Aorta (tissue), 5 donors: ENCODE results near the gene SAMD8. TPM values are rescaled to one million over a fixed set of nuclear protein-coding genes. Genes with fewer than 3 reads are reported as not detected.
"Not testable (repeated sequence)": the region's sequence is repeated elsewhere in the genome, so short reads cannot be mapped to it uniquely, and the experiment has no call there.

ENCODE experiments used
- ATAC-seq: fragments of 200-7000 bp; cut with Tn5 transposase; one replicate; pipeline ENCODE4 v1.9.1; 2022; ENCODE audit warnings: moderate library complexity; ENCODE audit not compliant: low FRiP score
- DNase-seq, 2 donors: peaks; one replicate each; pipeline ENCODE4 v3.0.0-alpha.2; 2020
- H3K27ac ChIP-seq, 2 donors: one replicate each; pipeline ENCODE4 v1.5.1; 2013; ENCODE audit warnings: low read length in 2 of 2, mild to moderate bottlenecking in 2 of 2, moderate library complexity in 2 of 2, control low read depth in 1 of 2, inconsistent platforms in 1 of 2, low read depth in 1 of 2
- H3K27me3 ChIP-seq, 2 donors: one replicate each; pipeline ENCODE4 v1.6.1; 2013; ENCODE audit warnings: control low read depth in 1 of 2, low read length in 1 of 2, mild to moderate bottlenecking in 1 of 2, moderate library complexity in 1 of 2; ENCODE audit not compliant: insufficient read depth in 2 of 2, control insufficient read depth in 1 of 2
- H3K36me3 ChIP-seq, 2 donors: one replicate each; pipeline ENCODE4 v1.6.1; 2013; ENCODE audit warnings: control low read depth in 1 of 2, low read length in 1 of 2, mild to moderate bottlenecking in 1 of 2; ENCODE audit not compliant: insufficient read depth in 2 of 2, control insufficient read depth in 1 of 2
- H3K4me1 ChIP-seq, 2 donors: one replicate each; pipeline ENCODE4 v1.6.1; 2013; ENCODE audit warnings: low read length in 2 of 2, control low read depth in 1 of 2, mild to moderate bottlenecking in 1 of 2, moderate library complexity in 1 of 2; ENCODE audit not compliant: insufficient read depth in 2 of 2, control insufficient read depth in 1 of 2
- H3K4me3 ChIP-seq, 2 donors: one replicate each; pipeline ENCODE4 v1.5.1; 2013; ENCODE audit warnings: low read length in 2 of 2, control low read depth in 1 of 2, mild to moderate bottlenecking in 1 of 2
- H3K9me3 ChIP-seq: one replicate; pipeline ENCODE4 v1.6.1; 2013; ENCODE audit warnings: mild to moderate bottlenecking, low read length; ENCODE audit not compliant: control insufficient read depth
- WGBS, 2 donors: extraction: QIAGEN DNeasy Blood & Tissue Kit; methylation state at CpG; one replicate each; pipeline ENCODE4 v1.1.7; 2013; 5-methylcytosine and 5-hydroxymethylcytosine counted together
- intact Hi-C, 2 donors: fragments of 100-400 bp; cut with DNase I; formaldehyde crosslinking; loops; one replicate each; pipeline versions ENCODE4 v1.14.2 to v1.15.0; 2022
- polyA plus RNA-seq, 2 donors: library from polyadenylated mRNA; stranded (reverse); fragments of 200-250 nt; gene quantifications; one replicate each; pipeline ENCODE4 v1.2.3, GENCODE V29; 2013
- total RNA-seq, 2 donors: library from RNA; stranded (reverse); fragmentation: NEBNext Ultra II Directional; extraction: Animal tissue kit (Norgen Biotek cat#: 25700); gene quantifications; one replicate each; pipeline ENCODE4 v1.2.1, GENCODE V29; 2021
- donor health status: healthy with polysubstance abuse.
- donor health status: Bipolar disorder and iron deficiency.
- donor health status: DM: no; HTN: no; CAD: no.
- donor health status: DM: no; HTN: no; CAD: no.
- donor health status: DM: yes; HTN: yes; CAD: no.

The SAMD8 gene
- total and polyA plus RNA-seq, 4 donors, result 6.8 to 37.5 (median 21.8) TPM

DNA sequence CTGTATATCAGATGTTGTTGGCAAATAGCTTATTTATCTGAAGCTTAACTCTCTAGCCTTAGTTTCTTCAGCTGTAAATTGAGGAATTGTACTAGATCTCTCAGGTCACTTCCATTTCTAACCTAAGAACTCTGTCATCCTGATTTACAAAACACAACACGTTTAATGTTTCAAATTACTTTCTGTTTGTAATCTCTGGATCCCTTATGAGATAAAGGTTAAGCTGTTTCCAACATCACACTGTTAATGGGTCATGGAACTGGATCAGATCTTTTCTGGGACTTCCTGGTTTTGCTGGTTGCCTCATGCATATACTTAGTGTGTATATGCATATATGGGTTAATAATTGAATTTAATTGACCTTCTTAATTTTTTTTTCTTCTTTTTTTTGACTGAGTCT, 9.9 kb downstream of the SAMD8 start:
- no peaks in the 10 kb centered on the region for H3K4me1 ChIP-seq
- no peak for DNase-seq
- H3K27ac ChIP-seq, result no peak overlapping the region
- H3K36me3 ChIP-seq, result peaks cover 0 to 3% of the 10 kb centered on the region in 2 donors
- no peak overlapping the region for H3K4me3 ChIP-seq
- WGBS, 2 donors, result 8 to 18% methylated on average over 1 of the region's 1 CpG
- H3K9me3 ChIP-seq, result no peaks in the 10 kb centered on the region
- intact Hi-C loops, result no loop called here
- no peaks in the 10 kb centered on the region for H3K27me3 ChIP-seq
- no peak for ATAC-seq

DNA sequence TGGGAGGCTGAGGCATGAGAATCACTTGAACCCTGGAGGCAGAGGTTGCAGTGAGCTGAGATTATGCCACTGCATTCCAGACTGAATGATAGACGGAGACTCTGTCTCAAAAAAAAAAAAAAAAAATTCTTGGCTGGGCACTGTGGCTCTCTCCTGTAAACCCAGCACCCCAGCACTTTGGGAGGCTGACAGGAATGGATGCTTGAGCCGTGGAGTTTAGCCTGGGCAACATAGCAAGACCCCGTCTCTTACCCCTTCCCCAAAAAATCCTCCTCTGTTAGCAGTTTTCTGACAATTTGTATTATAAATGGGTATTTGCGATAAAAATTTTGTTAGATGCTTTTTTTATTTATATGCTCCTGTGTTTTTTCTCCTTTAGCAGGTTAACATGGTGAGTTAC, 11.0 kb downstream of the SAMD8 start:
- 71% methylated on average over 4 of the region's 4 CpGs for WGBS, 2 donors
- Histone ChIP-seq H3K36me3 (peaks cover 0 to 3% of the 10 kb centered on the region in 2 donors), H3K4me3 (no peak overlapping the region), H3K27ac (no peak overlapping the region), H3K4me1 (no peaks in the 10 kb centered on the region), H3K27me3 (no peaks in the 10 kb centered on the region), H3K9me3 (no peaks in the 10 kb centered on the region)
- no peak for ATAC-seq
- no peak for DNase-seq
- intact Hi-C loops, result no loop called here

GRCh38 chr10:75123088-75123682, 11.7 kb downstream of the SAMD8 start:
- no peak for DNase-seq
- Histone ChIP-seq H3K4me3 (no peak overlapping the region), H3K9me3 (no peaks in the 10 kb centered on the region), H3K27ac (no peak overlapping the region), H3K27me3 (no peaks in the 10 kb centered on the region), H3K4me1 (no peaks in the 10 kb centered on the region), H3K36me3 (peaks cover 0 to 3% of the 10 kb centered on the region in 2 donors)
- ATAC-seq, result no peak
- intact Hi-C loops, result no loop called here
- WGBS, 2 donors, result 84 to 90% methylated on average over 4 of the region's 4 CpGs

DNA sequence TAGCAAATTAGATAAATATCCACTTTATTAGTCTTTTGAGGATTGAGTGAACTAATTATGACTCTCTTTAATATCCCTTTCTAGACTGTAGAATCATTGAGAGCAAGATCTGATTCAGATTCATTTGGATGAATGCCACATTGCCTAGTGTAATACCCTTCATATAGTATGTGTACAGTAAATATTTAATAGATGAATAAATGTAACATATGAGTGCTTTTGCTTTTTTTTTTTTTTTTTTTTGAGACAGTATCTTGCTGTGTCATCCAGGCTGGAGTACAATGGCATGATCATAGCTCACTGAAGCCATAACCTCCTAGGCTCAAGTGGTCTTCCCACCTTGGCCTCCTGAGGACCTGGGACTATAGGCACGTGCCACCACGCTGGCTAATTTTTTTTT, 14.8 kb downstream of the SAMD8 start:
- intact Hi-C loops, result no loop called here
- 92 to 93% methylated on average over 2 of the region's 2 CpGs for WGBS, 2 donors
- ATAC-seq (no peak), DNase-seq (no peak)
- H3K36me3 ChIP-seq, result peaks cover 0 to 3% of the 10 kb centered on the region in 2 donors
- H3K27me3 ChIP-seq, result no peaks in the 10 kb centered on the region
- no peak overlapping the region for H3K27ac ChIP-seq
- no peaks in the 10 kb centered on the region for H3K9me3 ChIP-seq
- no peak overlapping the region for H3K4me3 ChIP-seq
- no peaks in the 10 kb centered on the region for H3K4me1 ChIP-seq

DNA sequence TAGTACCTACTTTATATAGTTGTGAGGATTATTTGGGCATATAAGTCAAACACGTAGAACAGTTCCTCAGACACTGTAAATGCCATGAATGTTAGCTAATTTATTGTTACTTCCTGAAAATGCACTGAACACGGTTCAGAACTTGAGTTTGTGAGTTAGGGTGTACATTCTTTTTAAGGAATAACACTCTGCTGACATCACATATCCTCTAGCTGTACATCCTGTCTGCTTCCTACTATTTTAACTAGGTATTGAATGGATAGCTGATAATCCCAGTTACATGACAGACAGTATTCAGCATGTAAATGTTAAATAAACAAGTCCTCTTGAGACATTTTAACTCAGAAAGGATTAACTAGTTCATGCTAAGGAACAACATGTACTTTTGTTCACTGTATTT, 16.0 kb downstream of the SAMD8 start:
- WGBS, 2 donors, result 13 to 14% methylated on average over 2 of the region's 2 CpGs
- DNase-seq (no peak), ATAC-seq (no peak)
- Histone ChIP-seq H3K27me3 (no peaks in the 10 kb centered on the region), H3K9me3 (no peaks in the 10 kb centered on the region), H3K4me1 (peaks cover 0 to 3% of the 10 kb centered on the region in 2 donors), H3K36me3 (peaks cover 0 to 3% of the 10 kb centered on the region in 2 donors), H3K4me3 (no peak overlapping the region), H3K27ac (no peak overlapping the region)
- intact Hi-C loops, result no loop called here

GRCh38 chr10:75128985-75129384, 17.5 kb downstream of the SAMD8 start:
- ATAC-seq, H3K4me1 ChIP-seq, H3K27ac ChIP-seq, intact Hi-C loops, H3K27me3 ChIP-seq, H3K36me3 ChIP-seq, H3K9me3 ChIP-seq, DNase-seq, H3K4me3 ChIP-seq: not testable (repeated sequence)
- 70 to 73% methylated on average over 1 of the region's 1 CpG for WGBS, 2 donors

GRCh38 chr10:75129537-75129936, 18.1 kb downstream of the SAMD8 start:
- H3K4me3 ChIP-seq, result no peak overlapping the region
- intact Hi-C loops, result no loop called here
- H3K27ac ChIP-seq, result no peak overlapping the region
- peaks cover 0 to 3% of the 10 kb centered on the region in 2 donors for H3K36me3 ChIP-seq
- ATAC-seq (no peak), DNase-seq (no peak)
- no peaks in the 10 kb centered on the region for H3K27me3 ChIP-seq
- no peaks in the 10 kb centered on the region for H3K9me3 ChIP-seq
- H3K4me1 ChIP-seq, result peaks cover 0 to 3% of the 10 kb centered on the region in 2 donors
- WGBS, 2 donors, result 59 to 71% methylated on average over 1 of the region's 1 CpG

- H3K27me3 ChIP-seq, intact Hi-C loops, H3K4me3 ChIP-seq, H3K36me3 ChIP-seq, H3K4me1 ChIP-seq, DNase-seq, ATAC-seq, H3K9me3 ChIP-seq, H3K27ac ChIP-seq: not testable (repeated sequence)
- WGBS, 2 donors, result 81% methylated on average over 3 of the region's 3 CpGs
These were observed 22.2 kb downstream of the SAMD8 start for GRCh38 chr10:75133701-75134100.

DNA sequence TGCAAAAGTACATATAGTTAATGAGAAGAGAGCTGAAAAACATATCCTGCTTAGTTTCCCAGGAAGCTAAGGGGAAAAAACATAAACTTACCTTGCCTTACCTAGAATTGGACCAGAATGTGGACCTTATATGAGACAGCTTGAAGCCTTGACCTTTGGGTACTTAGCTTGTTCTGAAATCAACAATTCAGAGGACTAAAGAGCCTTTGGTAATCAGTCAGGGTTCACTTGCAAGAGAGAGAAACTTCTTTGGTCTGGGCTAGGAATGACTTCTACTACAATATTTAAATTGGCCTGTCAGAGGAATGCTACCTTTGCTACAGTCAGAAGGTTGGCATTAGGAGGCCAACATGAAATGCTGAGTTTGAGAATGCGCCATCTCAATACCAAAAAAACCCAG, 24.9 kb downstream of the SAMD8 start:
- intact Hi-C loops, result no loop called here
- no peak for ATAC-seq

More for the DNA sequence above, 24.9 kb downstream of the SAMD8 start:
- Histone ChIP-seq H3K4me1 (peaks cover 0 to 7% of the 10 kb centered on the region in 2 donors), H3K27me3 (no peaks in the 10 kb centered on the region), H3K4me3 (no peak overlapping the region), H3K27ac (no peak overlapping the region), H3K36me3 (no peaks in the 10 kb centered on the region), H3K9me3 (no peaks in the 10 kb centered on the region)
- DNase-seq, result no peak
- WGBS, 2 donors, result 15 to 24% methylated on average over 1 of the region's 1 CpG
